B cell (primary cell): ENCODE data around the gene TICAM1. TPM values are rescaled to one million over a fixed set of nuclear protein-coding genes. Genes with fewer than 3 reads are reported as not detected.

Source experiments
- ATAC-seq: fragments of 200-7000 bp; cut with Tn5 transposase; one replicate; pipeline ENCODE4 v1.10.0; 2021; ENCODE audit warnings: low read depth, mild to moderate bottlenecking, moderate number of reproducible peaks, moderate library complexity
- CTCF ChIA-PET: fragments of 350-600 bp; sonication (Branson Sonifier 250); formaldehyde crosslinking; loops from one replicate; lab custom pipeline; 2021; ENCODE audit warnings: antibody characterized with exemption, inconsistent platforms; lab: Charles Lee
- POLR2A ChIA-PET: fragments of 350-600 bp; sonication (Branson Sonifier 250); formaldehyde crosslinking; loops from one replicate; lab custom pipeline; 2021; ENCODE audit warnings: antibody characterized with exemption; lab: Charles Lee
- DNase-seq: peaks from one replicate; pipeline ENCODE4 v3.0.0; 2013
- H2AFZ ChIP-seq: 2 replicates; pipeline ENCODE4 v1.6.1; 2012; ENCODE audit warnings: mild to moderate bottlenecking, low read depth, low read length; ENCODE audit not compliant: insufficient read depth, poor library complexity, severe bottlenecking
- H3K27ac ChIP-seq, 2 donors: 1 replicate in 1 of 2; 2 replicates in 1 of 2; pipeline ENCODE4 v1.5.1; 2012 to 2013; ENCODE audit warnings: low read length in 2 of 2, mild to moderate bottlenecking in 2 of 2, moderate library complexity in 1 of 2
- H3K27me3 ChIP-seq, 4 experiments: fragments of 200-600 bp in 1 of 4; sonication (generic) in 1 of 4; replicated peaks in 1 of 4; 1 replicate in 2 of 4; 2 replicates in 2 of 4; pipeline versions ENCODE4 v1.6.1 to v1.7.0; 2013 to 2016; ENCODE audit warnings: low read length in 3 of 4, mild to moderate bottlenecking in 2 of 4, mixed read lengths in 1 of 4, moderate library complexity in 1 of 4; ENCODE audit not compliant: insufficient read depth in 4 of 4, control insufficient read depth in 3 of 4; ENCODE audit errors: control extremely low read depth in 1 of 4
- H3K36me3 ChIP-seq, 2 experiments: replicated peaks in 1 of 2; 1 replicate in 1 of 2; 2 replicates in 1 of 2; pipeline versions ENCODE4 v1.6.1 to v1.7.1; 2013; ENCODE audit warnings: low read length in 1 of 2; ENCODE audit not compliant: insufficient read depth in 2 of 2, control insufficient read depth in 1 of 2; ENCODE audit errors: control extremely low read depth in 1 of 2, extremely low read depth in 1 of 2
- H3K4me1 ChIP-seq, 2 donors: fragments of 200-600 bp in 1 of 2; sonication (generic) in 1 of 2; 1 replicate in 1 of 2; 2 replicates in 1 of 2; pipeline versions ENCODE4 v1.5.1 to v1.6.1; 2013 to 2017; ENCODE audit warnings: low read length in 2 of 2; ENCODE audit not compliant: control insufficient read depth in 2 of 2, insufficient read depth in 2 of 2
- H3K4me2 ChIP-seq: replicated peaks from 2 replicates; pipeline ENCODE3; 2012; ENCODE audit warnings: mild to moderate bottlenecking, low read depth, low read length; ENCODE audit not compliant: poor library complexity, severe bottlenecking
- H3K4me3 ChIP-seq, 5 experiments: fragments of 200-600 bp in 1 of 5; sonication (generic) in 1 of 5; 1 replicate in 3 of 5; 2 replicates in 2 of 5; pipeline versions ENCODE4 v1.5.1 to v1.7.0; 2011 to 2016; ENCODE audit warnings: low read length in 4 of 5, mild to moderate bottlenecking in 4 of 5, low read depth in 2 of 5, control low read depth in 1 of 5, moderate library complexity in 1 of 5; ENCODE audit not compliant: insufficient read depth in 1 of 5; ENCODE audit errors: control extremely low read depth in 1 of 5, extremely low read depth in 1 of 5
- H3K79me2 ChIP-seq: fragments of 200-600 bp; sonication (generic); one replicate; pipeline ENCODE4 v1.6.0; 2016; ENCODE audit warnings: low read length; ENCODE audit not compliant: control insufficient read depth, insufficient read depth
- H3K9ac ChIP-seq: fragments of 200-600 bp; sonication (generic); 2 replicates; pipeline ENCODE4 v1.6.1; 2017; ENCODE audit warnings: mild to moderate bottlenecking, low read length, moderate library complexity
- H3K9me3 ChIP-seq, 3 donors: one replicate each; pipeline versions ENCODE4 v1.6.1 to v1.7.1; 2013; ENCODE audit warnings: low read length in 2 of 3; ENCODE audit not compliant: control insufficient read depth in 2 of 3, insufficient read depth in 1 of 3; ENCODE audit errors: control extremely low read depth in 1 of 3
- H4K20me1 ChIP-seq: 2 replicates; pipeline ENCODE4 v1.6.0; 2012; ENCODE audit warnings: mild to moderate bottlenecking, low read length; ENCODE audit not compliant: insufficient read depth, control insufficient read depth, poor library complexity, severe bottlenecking
- H3K27ac Mint-ChIP-seq: one replicate; pipeline ENCODE4 v1.8.0; 2021; ENCODE audit warnings: mixed read lengths
- H3K27me3 Mint-ChIP-seq: one replicate; pipeline ENCODE4 v1.8.0; 2021; ENCODE audit warnings: mixed read lengths
- H3K4me1 Mint-ChIP-seq: one replicate; pipeline ENCODE4 v1.8.0; 2021; ENCODE audit warnings: mixed read lengths
- H3K4me3 Mint-ChIP-seq: one replicate; pipeline ENCODE4 v1.8.0; 2021; ENCODE audit warnings: mixed read lengths
- H3K9me3 Mint-ChIP-seq: one replicate; pipeline ENCODE4 v1.8.0; 2022; ENCODE audit warnings: mixed read lengths; ENCODE audit not compliant: insufficient read depth
- CTCF ChIP-seq: fragments of 200-600 bp; IDR thresholded peaks from one replicate; pipeline ENCODE4 v1.8.0; 2022; ENCODE audit warnings: antibody characterized with exemption, mild to moderate bottlenecking
- EZH2 ChIP-seq: IDR thresholded peaks from 2 replicates; pipeline ENCODE4 v1.6.1; 2012; ENCODE audit warnings: borderline replicate concordance, low read depth, mild to moderate bottlenecking, moderate library complexity, low read length; ENCODE audit not compliant: insufficient read depth, poor library complexity, severe bottlenecking
- WGBS: methylation state at CpG from one replicate; pipeline ENCODE4 v1.1.5; 2013; ENCODE audit warnings: missing lambda C conversion rate; ENCODE audit not compliant: insufficient coverage; 5-methylcytosine and 5-hydroxymethylcytosine counted together
- intact Hi-C: fragments of 100-400 bp; cut with micrococcal nuclease; formaldehyde crosslinking; loops from one replicate; pipeline ENCODE4 v1.10.0; 2022
- polyA plus RNA-seq: library from polyadenylated mRNA; depleted of rRNA; stranded (reverse); fragments of >200 nt; gene quantifications from 2 replicates; pipeline ENCODE4 v1.2.3, GENCODE V29; 2012
- total RNA-seq, 2 donors: library from RNA; stranded (reverse); fragments of 120-200 nt in 1 of 2; gene quantifications; 1 replicate in 1 of 2; 2 replicates in 1 of 2; pipeline versions ENCODE4 v1.2.3 to v1.2.4, GENCODE V29; 2013 to 2022

TICAM1 gene
- total and polyA plus RNA-seq, 2 donors (not counting 1 experiment from before 2014, with no cell fraction given): 12.7 to 19.7 TPM

DNA sequence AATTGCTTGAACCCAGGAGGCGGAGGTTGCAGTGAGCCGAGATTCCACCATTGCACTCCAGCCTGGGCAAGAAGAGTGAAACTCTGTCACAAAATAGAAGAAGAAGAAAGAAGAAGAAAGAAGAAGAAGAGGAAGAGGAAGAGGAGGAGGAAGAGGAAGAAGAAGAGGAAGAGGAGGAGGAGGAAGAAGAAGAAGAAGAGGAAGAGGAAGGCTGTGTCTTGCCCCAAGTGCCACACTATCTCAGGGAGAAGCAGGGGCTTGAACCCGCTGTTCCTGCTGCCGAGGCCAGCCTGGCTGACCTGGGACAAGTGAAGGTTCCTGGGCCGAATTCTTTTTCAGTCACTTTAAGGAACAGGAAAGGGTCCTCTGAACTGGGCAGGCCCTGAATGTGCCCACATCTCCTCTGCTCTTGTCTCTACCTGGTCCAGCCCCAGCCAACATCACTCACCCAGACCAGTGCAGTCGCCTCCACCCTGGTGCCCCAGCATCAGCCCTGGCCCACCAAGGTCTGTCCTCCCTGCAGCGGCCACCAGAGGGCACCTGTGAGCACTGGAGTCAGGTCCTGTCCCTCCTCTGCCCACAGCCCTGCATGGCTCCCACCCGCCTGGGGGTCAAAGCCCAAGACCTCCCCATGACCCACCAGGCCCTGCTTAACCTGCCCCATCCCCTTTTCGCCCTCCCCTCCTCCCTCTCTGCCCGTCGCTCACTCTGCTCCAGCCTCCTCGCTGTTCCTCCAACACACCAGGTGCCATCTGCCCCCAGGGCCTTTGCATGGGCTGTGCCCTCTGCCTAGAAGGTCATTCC is 20.0 kb downstream of the TICAM1 start:
- H3K27ac ChIP-seq: no peak overlapping the region
- H3K27ac Mint-ChIP-seq: peak overlapping the region; percentile 72
- intact Hi-C loops: loop anchor here (1.0 to 5.0 kb wide), 3 partner anchors 18 to 220 kb away; partner anchors contain the start of gene PLIN3
- H3K27me3 ChIP-seq: no peaks in the 10 kb centered on the region
- no peak overlapping the region for H3K4me3 ChIP-seq
- no peak for TF ChIP-seq EZH2
- peak; percentile 90 for TF ChIP-seq CTCF
- H3K79me2 ChIP-seq: peaks cover 14% of the 10 kb centered on the region
- WGBS: 58% methylated on average over 12 of the region's 12 CpGs
- peaks cover 37% of the 10 kb centered on the region for H3K4me1 Mint-ChIP-seq
- H4K20me1 ChIP-seq: peaks cover 6% of the 10 kb centered on the region
- H3K4me1 ChIP-seq: peaks cover 14 to 29% of the 10 kb centered on the region in 2 donors
- no peak overlapping the region for H3K9ac ChIP-seq
- ChIA-PET POLR2A (interaction anchor here (1.1 kb wide), 1 partner anchor 35 kb away, joined by 3 read pairs; no protein-coding TSS in a partner anchor), CTCF (interaction anchor here (0.7 to 16.3 kb wide), 18 partner anchors 11 to 581 kb away, joined by 3 to 612 read pairs (median 14); partner anchors contain the start of genes FEM1A and TICAM1)
- H3K9me3 Mint-ChIP-seq: no peaks in the 10 kb centered on the region
- peaks cover 0 to 9% (median 0%) of the 10 kb centered on the region in 3 donors for H3K9me3 ChIP-seq
- peaks cover 0 to 2% of the 10 kb centered on the region in 2 experiments for H3K36me3 ChIP-seq
- no peaks in the 10 kb centered on the region for H3K27me3 Mint-ChIP-seq
- no peak overlapping the region for H2AFZ ChIP-seq
- DNase-seq (peak; percentile 85), ATAC-seq (peak; percentile 79)
- no peak overlapping the region for H3K4me3 Mint-ChIP-seq
- peak overlapping the region; percentile 28 for H3K4me2 ChIP-seq

- ChIA-PET POLR2A (no interaction called here), CTCF (interaction anchor here (0.7 to 16.3 kb wide), 7 partner anchors 10 to 224 kb away, joined by 3 to 612 read pairs (median 3); partner anchors contain the start of gene TICAM1)
- no peak overlapping the region for H3K4me3 Mint-ChIP-seq
- no peaks in the 10 kb centered on the region for H4K20me1 ChIP-seq
- H3K4me1 ChIP-seq: peaks cover 7 to 23% of the 10 kb centered on the region in 2 donors
- TF ChIP-seq CTCF: no peak
- no peak for TF ChIP-seq EZH2
- no peak for ATAC-seq
- H3K4me1 Mint-ChIP-seq: peaks cover 29% of the 10 kb centered on the region
- DNase-seq: no peak
- H3K4me3 ChIP-seq: no peak overlapping the region
- no peaks in the 10 kb centered on the region for H3K36me3 ChIP-seq
- no peaks in the 10 kb centered on the region for H3K27me3 Mint-ChIP-seq
- H3K27ac Mint-ChIP-seq: peak overlapping the region; percentile 15
- H3K27ac ChIP-seq: no peak overlapping the region
- H2AFZ ChIP-seq: no peak overlapping the region
- intact Hi-C loops: no loop called here
- no peak overlapping the region for H3K4me2 ChIP-seq
- no peak overlapping the region for H3K9ac ChIP-seq
- H3K9me3 ChIP-seq: peaks cover 0 to 6% (median 0%) of the 10 kb centered on the region in 3 donors
- 60% methylated on average over 6 of the region's 6 CpGs for WGBS
- H3K9me3 Mint-ChIP-seq: no peaks in the 10 kb centered on the region
- no peaks in the 10 kb centered on the region for H3K79me2 ChIP-seq
- no peaks in the 10 kb centered on the region for H3K27me3 ChIP-seq
Measured at GRCh38 chr19:4807188-4807587, 24.3 kb downstream of the TICAM1 start.
